HepG2 (cell line): Measurements from ENCODE around the gene MUL1. TPM values are rescaled to one million over a fixed set of nuclear protein-coding genes. Genes with fewer than 3 reads are reported as not detected.
A peak's percentile ranks its signal among the peaks of the same experiment; 100 is the strongest.

Experiments
- ATRX ChIP-seq: sonication (generic); formaldehyde crosslinking; IDR thresholded peaks from 2 replicates; pipeline ENCODE4 v1.4.0; 2020; ENCODE audit warnings: missing genetic modification reagents, borderline replicate concordance
- CREB3 ChIP-seq: sonication (generic); formaldehyde crosslinking; IDR thresholded peaks from 2 replicates; pipeline ENCODE4 v1.5.0; 2020; ENCODE audit warnings: missing genetic modification reagents
- GPBP1L1 ChIP-seq: sonication (generic); formaldehyde crosslinking; IDR thresholded peaks from 2 replicates; pipeline ENCODE4 v1.5.0; 2020; ENCODE audit warnings: mild to moderate bottlenecking, missing genetic modification reagents
- HDAC2 ChIP-seq: sonication (generic); formaldehyde crosslinking; IDR thresholded peaks from 2 replicates; pipeline ENCODE4 v1.4.0; 2020; ENCODE audit warnings: missing genetic modification reagents
- HNF4A ChIP-seq: sonication (generic); formaldehyde crosslinking; IDR thresholded peaks from 2 replicates; pipeline ENCODE4 v1.4.0; 2020; ENCODE audit warnings: missing genetic modification reagents
- HOXA5 ChIP-seq: sonication (generic); formaldehyde crosslinking; IDR thresholded peaks from 2 replicates; pipeline ENCODE4 v1.4.0; 2020; ENCODE audit warnings: missing genetic modification reagents
- MIER3 ChIP-seq: IDR thresholded peaks from 2 replicates; pipeline ENCODE4 v1.6.1; 2016; ENCODE audit warnings: missing compliant biosample characterization, borderline replicate concordance
- MTERF4 ChIP-seq: sonication (generic); formaldehyde crosslinking; IDR thresholded peaks from 2 replicates; pipeline ENCODE4 v1.8.0; 2023; ENCODE audit warnings: mild to moderate bottlenecking, missing genetic modification reagents
- MXD1 ChIP-seq: sonication (generic); formaldehyde crosslinking; IDR thresholded peaks from 2 replicates; pipeline ENCODE4 v1.4.0; 2020; ENCODE audit warnings: mild to moderate bottlenecking, missing genetic modification reagents
- PLRG1 ChIP-seq: fragments of 450-650 bp; conservative IDR thresholded peaks from 2 replicates; pipeline ENCODE4 v1.6.1; 2016
- PRDM15 ChIP-seq: sonication (generic); formaldehyde crosslinking; IDR thresholded peaks from 2 replicates; pipeline ENCODE4 v1.4.0; 2020; ENCODE audit warnings: missing genetic modification reagents
- TEAD3 ChIP-seq: optimal IDR thresholded peaks from 2 replicates; pipeline ENCODE3; 2016; ENCODE audit warnings: borderline replicate concordance
- TOE1 ChIP-seq: sonication (generic); formaldehyde crosslinking; IDR thresholded peaks from 2 replicates; pipeline ENCODE4 v1.4.0; 2020; ENCODE audit warnings: mild to moderate bottlenecking, missing genetic modification reagents
- ZFP37 ChIP-seq: sonication (generic); formaldehyde crosslinking; IDR thresholded peaks from 2 replicates; pipeline ENCODE4 v1.4.0; 2020; ENCODE audit warnings: missing genetic modification reagents, borderline replicate concordance
- ZNF230 ChIP-seq: sonication (generic); formaldehyde crosslinking; IDR thresholded peaks from 2 replicates; pipeline ENCODE4 v1.4.0; 2020; ENCODE audit warnings: mild to moderate bottlenecking, missing genetic modification reagents
- ZNF333 ChIP-seq: sonication (generic); formaldehyde crosslinking; IDR thresholded peaks from 2 replicates; pipeline ENCODE4 v1.4.0; 2020; ENCODE audit warnings: mild to moderate bottlenecking, missing genetic modification reagents, borderline replicate concordance
- ZNF550 ChIP-seq: sonication (generic); formaldehyde crosslinking; IDR thresholded peaks from 2 replicates; pipeline ENCODE4 v1.4.0; 2020; ENCODE audit warnings: mild to moderate bottlenecking, missing genetic modification reagents, borderline replicate concordance
- ZNF709 ChIP-seq: sonication (generic); formaldehyde crosslinking; IDR thresholded peaks from 2 replicates; pipeline ENCODE4 v1.5.0; 2020; ENCODE audit warnings: mild to moderate bottlenecking, missing genetic modification reagents
- ZNF747 ChIP-seq: sonication (generic); formaldehyde crosslinking; IDR thresholded peaks from 2 replicates; pipeline ENCODE4 v1.8.1; 2023; ENCODE audit warnings: missing genetic modification reagents, mild to moderate bottlenecking, borderline replicate concordance
- ZSCAN20 ChIP-seq: sonication (generic); formaldehyde crosslinking; IDR thresholded peaks from 2 replicates; pipeline ENCODE4 v1.4.0; 2020; ENCODE audit warnings: missing genetic modification reagents, mild to moderate bottlenecking, borderline replicate concordance
- polyA plus RNA-seq, 8 experiments: library from polyadenylated mRNA; depleted of rRNA in 3 of 8; stranded (reverse) in 7 of 8; unstranded in 1 of 8; fragments of >200 nt; fragmentation: Illumina TruSeq in 4 of 8; extraction: Trizol in 4 of 8; gene quantifications; 2 replicates each; pipeline versions ENCODE4 v1.2.1 to v1.2.3, GENCODE V29; 2011 to 2016; ENCODE audit warnings: low read depth in 4 of 8, missing spikeins in 1 of 8, mixed read lengths in 1 of 8; ENCODE audit not compliant: insufficient read depth in 1 of 8
- total RNA-seq, 5 experiments: library from RNA; depleted of rRNA; stranded (reverse); fragments of >200 nt; fragmentation: Illumina TruSeq; extraction: Trizol; gene quantifications; 2 replicates each; pipeline ENCODE4 v1.2.3, GENCODE V29; 2016; ENCODE audit warnings: low read depth in 1 of 5

MUL1 gene
- total and polyA plus RNA-seq, 2 of the 13 experiments (the other 11 are each of a cell fraction or from before 2014, with no cell fraction given): 21.5 to 26.5 TPM

- no peak for TF ChIP-seq PLRG1
- no peak for TF ChIP-seq HOXA5
- no peak for TF ChIP-seq GPBP1L1 (CRISPR knock-in tag)
- TF ChIP-seq MTERF4: 0 out of 2 replicates have a peak, but pooled peaks have one; percentile 50
- TF ChIP-seq ZFP37: 0 out of 2 replicates have a peak, but pooled peaks have one; percentile 23
- no peak for TF ChIP-seq ATRX (CRISPR knock-in tag)
- TF ChIP-seq HNF4A (CRISPR knock-in tag): peak; percentile 94
- TF ChIP-seq TEAD3 (CRISPR knock-in tag): peak; percentile 94
- TF ChIP-seq PRDM15 (CRISPR knock-in tag): no peak
- TF ChIP-seq ZNF709 (CRISPR knock-in tag): peak; percentile 56; the same call in 1 of the 2 replicates
- no peak for TF ChIP-seq ZNF333
- peak; percentile 87 for TF ChIP-seq HDAC2 (CRISPR knock-in tag)
- TF ChIP-seq ZNF230 (CRISPR knock-in tag): peak; percentile 19; the same call in 1 of the 2 replicates
- no peak for TF ChIP-seq ZNF550 (CRISPR knock-in tag)
- TF ChIP-seq MXD1: no peak
- no peak for TF ChIP-seq CREB3
- TF ChIP-seq ZSCAN20 (CRISPR knock-in tag): no peak; the same call in 1 of the 2 replicates
- no peak for TF ChIP-seq TOE1
- peak; percentile 74; the same call in 1 of the 2 replicates for TF ChIP-seq ZNF747
- TF ChIP-seq MIER3 (CRISPR knock-in tag): peak; percentile 95; the same call in 1 of the 2 replicates
Measured at GRCh38 chr1:20480243-20480944, 27.6 kb downstream of the MUL1 start (continued).
